AG10803 (cell line): Measurements from ENCODE around the gene CALML5.

Experiments
- DNase-seq: peaks from one replicate; pipeline ENCODE4 v3.0.0; 2010; ENCODE audit warnings: low read depth
- H3K4me3 ChIP-seq: 2 replicates; pipeline ENCODE4 v1.5.1; 2011; ENCODE audit warnings: mild to moderate bottlenecking, low read length, control low read depth
- TF ChIP-seq, protein P1 (sequence below): conservative IDR thresholded peaks from 2 replicates; pipeline ENCODE4 v1.5.1; 2011; ENCODE audit warnings: mild to moderate bottlenecking, low read length, control low read depth, inconsistent platforms

Gene CALML5

GRCh38 chr10:5465976-5466450 lies 33.4 kb downstream of the CALML5 start:
- H3K4me3 ChIP-seq: no peak overlapping the region
- DNase-seq: no peak
- TF ChIP-seq, protein P1, sequence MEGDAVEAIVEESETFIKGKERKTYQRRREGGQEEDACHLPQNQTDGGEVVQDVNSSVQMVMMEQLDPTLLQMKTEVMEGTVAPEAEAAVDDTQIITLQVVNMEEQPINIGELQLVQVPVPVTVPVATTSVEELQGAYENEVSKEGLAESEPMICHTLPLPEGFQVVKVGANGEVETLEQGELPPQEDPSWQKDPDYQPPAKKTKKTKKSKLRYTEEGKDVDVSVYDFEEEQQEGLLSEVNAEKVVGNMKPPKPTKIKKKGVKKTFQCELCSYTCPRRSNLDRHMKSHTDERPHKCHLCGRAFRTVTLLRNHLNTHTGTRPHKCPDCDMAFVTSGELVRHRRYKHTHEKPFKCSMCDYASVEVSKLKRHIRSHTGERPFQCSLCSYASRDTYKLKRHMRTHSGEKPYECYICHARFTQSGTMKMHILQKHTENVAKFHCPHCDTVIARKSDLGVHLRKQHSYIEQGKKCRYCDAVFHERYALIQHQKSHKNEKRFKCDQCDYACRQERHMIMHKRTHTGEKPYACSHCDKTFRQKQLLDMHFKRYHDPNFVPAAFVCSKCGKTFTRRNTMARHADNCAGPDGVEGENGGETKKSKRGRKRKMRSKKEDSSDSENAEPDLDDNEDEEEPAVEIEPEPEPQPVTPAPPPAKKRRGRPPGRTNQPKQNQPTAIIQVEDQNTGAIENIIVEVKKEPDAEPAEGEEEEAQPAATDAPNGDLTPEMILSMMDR: no peak

DNA sequence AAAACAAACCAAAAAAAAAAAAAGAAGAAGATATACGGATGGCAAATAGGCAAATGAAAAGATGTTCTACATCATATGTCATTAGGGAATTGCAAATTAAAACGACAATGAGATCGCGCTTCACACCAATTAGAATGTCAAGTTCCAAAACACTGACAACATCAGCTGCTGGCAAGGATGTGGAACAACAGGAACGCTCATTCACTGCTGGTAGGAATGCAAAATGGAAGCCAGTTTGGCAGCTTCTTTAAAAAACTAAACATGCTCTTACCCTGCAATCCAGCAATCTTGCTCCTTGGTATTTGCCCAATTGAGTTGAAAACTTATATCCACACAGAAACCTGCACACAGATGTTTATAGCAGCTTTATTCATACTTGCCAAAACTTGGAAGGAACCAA lies 34.8 kb downstream of the CALML5 start:
- TF ChIP-seq, protein P1: peak; percentile 19; the same call in 1 of the 2 replicates
- no peak overlapping the region for H3K4me3 ChIP-seq
- peak; percentile 50 for DNase-seq

DNA sequence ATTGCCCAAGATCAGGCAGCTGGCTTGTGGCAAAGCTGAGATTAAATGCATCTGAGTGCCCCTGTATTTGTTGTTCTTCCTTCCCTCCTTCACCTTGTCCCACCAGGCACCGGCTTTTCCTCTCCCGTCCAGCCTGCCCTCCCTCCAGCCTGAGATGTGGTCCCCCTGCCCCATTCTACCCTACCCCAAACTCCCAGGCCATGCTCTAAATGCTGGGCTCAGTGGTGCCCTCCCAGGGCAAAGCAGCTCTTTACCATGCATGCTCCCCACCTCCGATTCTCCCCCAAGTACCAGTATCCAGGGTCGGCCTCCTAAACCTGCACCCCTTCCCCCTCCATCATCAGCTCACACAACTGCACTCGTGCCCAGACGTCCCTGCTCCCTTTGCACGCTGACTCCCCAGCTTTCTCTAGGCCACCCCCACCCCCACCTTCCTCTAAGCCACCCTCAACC lies 36.5 kb downstream of the CALML5 start:
- no peak overlapping the region for H3K4me3 ChIP-seq
- no peak for DNase-seq
- TF ChIP-seq, protein P1: no peak

GRCh38 chr10:5461914-5462840 lies 37.2 kb downstream of the CALML5 start:
- peak overlapping the region; percentile 26 for H3K4me3 ChIP-seq
- DNase-seq: peak; percentile 61
- TF ChIP-seq, protein P1: no peak

GRCh38 chr10:5461203-5461588 lies 38.2 kb downstream of the CALML5 start:
- DNase-seq: no peak
- no peak overlapping the region for H3K4me3 ChIP-seq
- TF ChIP-seq, protein P1: no peak

DNA sequence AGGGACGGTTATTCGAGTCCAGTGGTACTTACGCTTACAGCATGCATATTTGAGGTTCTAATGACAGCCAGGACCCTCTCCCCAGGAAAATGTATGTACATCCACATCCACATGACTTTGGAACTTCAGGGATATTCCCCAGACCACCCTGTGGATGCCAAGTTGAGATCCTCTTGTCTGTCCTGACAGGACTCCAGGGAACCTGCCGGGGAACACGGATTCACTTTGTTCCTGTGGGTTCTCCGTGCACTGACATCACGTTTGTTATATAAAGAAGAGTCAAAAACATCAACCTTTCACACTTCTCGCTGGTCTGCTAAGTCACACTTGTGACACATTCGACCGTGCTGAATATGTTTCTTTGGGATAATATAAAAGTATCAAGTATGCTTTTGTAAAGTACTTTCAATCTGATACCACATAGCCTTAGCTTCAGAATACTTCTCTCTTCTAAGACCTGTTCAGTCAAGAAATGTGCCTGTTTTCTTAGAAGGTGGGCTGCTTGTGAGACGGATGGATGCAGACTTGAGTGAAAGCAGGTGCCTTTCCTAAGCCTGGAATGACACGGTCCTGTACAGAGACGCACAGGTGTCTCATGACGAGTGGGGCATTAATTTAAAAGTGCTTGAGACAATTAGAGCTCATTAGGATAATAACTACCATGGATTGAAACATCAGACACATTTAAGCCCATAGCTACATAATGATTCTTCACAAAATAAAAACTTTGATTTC lies 38.7 kb downstream of the CALML5 start:
- TF ChIP-seq, protein P1: no peak
- H3K4me3 ChIP-seq: no peak overlapping the region
- DNase-seq: no peak
